Panc1 (cell line): ENCODE data around the gene FAM13C. TPM values are rescaled to one million over a fixed set of nuclear protein-coding genes. Genes with fewer than 3 reads are reported as not detected.
"Not testable (repeated sequence)": the region's sequence is repeated elsewhere in the genome, so short reads cannot be mapped to it uniquely, and the experiment has no call there.

Experiments
- ATAC-seq: fragments of 200-7000 bp; cut with Tn5 transposase; 2 replicates; pipeline ENCODE4 v1.9.1; 2020; ENCODE audit warnings: mild to moderate bottlenecking, moderate library complexity
- BruUV-seq: library from RNA; stranded (reverse); fragments of 400-500 nt; replicated peaks from 2 replicates; lab custom pipeline; 2021; lab: Mats Ljungman, UMichigan
- CTCF ChIA-PET: fragments of 300-600 bp; sonication (Branson Sonifier 250); formaldehyde crosslinking; loops from one replicate; lab custom pipeline; 2022; ENCODE audit warnings: antibody characterized with exemption; lab: Charles Lee
- POLR2A ChIA-PET: fragments of 300-600 bp; sonication (Branson Sonifier 250); formaldehyde crosslinking; loops from one replicate; lab custom pipeline; 2022; ENCODE audit warnings: antibody characterized with exemption; lab: Charles Lee
- DNase-seq: peaks from one replicate; pipeline ENCODE4 v3.0.0-alpha.2; 2010; ENCODE audit warnings: low read depth, low spot score
- H3K27ac ChIP-seq: 2 replicates; pipeline ENCODE4 v1.5.1; 2011; ENCODE audit warnings: mild to moderate bottlenecking, low read length, inconsistent platforms
- H3K27me3 ChIP-seq: fragments of 200-500 bp; sonication (Bioruptor generic); 2 replicates; pipeline ENCODE4 v1.6.0; 2014; ENCODE audit warnings: low read length, inconsistent platforms; ENCODE audit not compliant: control insufficient read depth, insufficient read depth
- H3K36me3 ChIP-seq: fragments of 200-500 bp; sonication (Bioruptor generic); 2 replicates; pipeline ENCODE4 v1.5.1; 2014; ENCODE audit warnings: inconsistent platforms, mild to moderate bottlenecking, low read length, moderate library complexity; ENCODE audit not compliant: control insufficient read depth, insufficient read depth
- H3K4me1 ChIP-seq: 2 replicates; pipeline ENCODE4 v1.5.1; 2011; ENCODE audit warnings: inconsistent platforms, mild to moderate bottlenecking, low read length, moderate library complexity; ENCODE audit not compliant: control insufficient read depth, insufficient read depth
- H3K4me3 ChIP-seq, 2 experiments: 2 replicates each; pipeline ENCODE4 v1.5.1; 2011 to 2012; ENCODE audit warnings: low read depth in 2 of 2, low read length in 2 of 2, mild to moderate bottlenecking in 2 of 2, inconsistent platforms in 1 of 2, moderate library complexity in 1 of 2
- H3K9me3 ChIP-seq: fragments of 200-500 bp; sonication (Bioruptor generic); 2 replicates; pipeline ENCODE4 v1.5.1; 2014; ENCODE audit warnings: low read depth, mild to moderate bottlenecking, inconsistent platforms, low read length, moderate library complexity; ENCODE audit not compliant: control insufficient read depth, insufficient read depth
- POLR2AphosphoS5 ChIP-seq: IDR thresholded peaks from 2 replicates; pipeline ENCODE4 v1.6.1; 2012; ENCODE audit warnings: mild to moderate bottlenecking, low read depth, low read length, moderate library complexity
- SIN3A ChIP-seq: IDR thresholded peaks from 2 replicates; pipeline ENCODE4 v1.6.1; 2012; ENCODE audit warnings: low read depth, mild to moderate bottlenecking, low read length, moderate library complexity, borderline replicate concordance; ENCODE audit not compliant: insufficient read depth
- TCF7L2 ChIP-seq: IDR thresholded peaks from 2 replicates; pipeline ENCODE4 v1.6.1; 2011; ENCODE audit warnings: mild to moderate bottlenecking, low read depth, low read length, inconsistent platforms
- in situ Hi-C: cut with HindIII; loops from 2 replicates; pipeline ENCODE4 v1.10.0; 2016; ENCODE audit warnings: low sequenced_read_pairs, low pct_unique_long_range_greater_than_20kb
- intact Hi-C: fragments of 100-400 bp; cut with micrococcal nuclease; formaldehyde crosslinking; loops from one replicate; pipeline ENCODE4 v1.10.0; 2022; ENCODE audit not compliant: unreplicated experiment
- total RNA-seq: library from RNA; stranded (reverse); gene quantifications from one replicate; pipeline ENCODE4 v1.2.1, GENCODE V29; 2021; ENCODE audit not compliant: unreplicated experiment
- TF ChIP-seq, protein P1 (sequence below): fragments of 450-650 bp; IDR thresholded peaks from 2 replicates; pipeline ENCODE4 v1.5.1; 2017; ENCODE audit warnings: mild to moderate bottlenecking
- TF ChIP-seq, protein P2 (sequence below), 2 experiments: IDR thresholded peaks; 2 replicates each; pipeline ENCODE4 v1.6.1; 2011 to 2012; ENCODE audit warnings: low read depth in 2 of 2, control low read depth in 1 of 2, low read length in 1 of 2, mild to moderate bottlenecking in 1 of 2, moderate library complexity in 1 of 2; ENCODE audit not compliant: insufficient read depth in 1 of 2

Gene FAM13C
- total RNA-seq, 1 experiment from 2014 or later: not detected

DNA sequence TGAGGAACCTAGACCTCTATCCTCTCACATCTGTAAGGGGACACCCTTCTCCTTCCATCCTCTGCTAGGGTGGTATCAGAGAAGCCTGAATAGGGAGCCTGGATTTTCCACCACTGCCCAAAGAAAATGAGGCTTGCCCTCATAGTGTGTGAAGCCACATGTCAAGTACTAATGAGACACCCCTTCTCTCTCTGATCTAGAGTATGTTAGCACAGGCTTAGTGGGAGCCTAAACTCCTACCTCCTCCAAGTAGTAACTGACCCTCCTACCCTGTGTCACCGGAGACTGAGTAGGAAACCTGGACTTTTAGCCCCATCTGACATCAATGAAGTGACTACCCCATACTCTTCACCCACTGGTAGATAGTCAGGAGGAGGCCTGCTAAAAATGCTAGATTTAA, 120.3 kb downstream of the FAM13C start:
- POLR2A ChIA-PET: no interaction called here
- in situ Hi-C loops: no loop called here

DNA sequence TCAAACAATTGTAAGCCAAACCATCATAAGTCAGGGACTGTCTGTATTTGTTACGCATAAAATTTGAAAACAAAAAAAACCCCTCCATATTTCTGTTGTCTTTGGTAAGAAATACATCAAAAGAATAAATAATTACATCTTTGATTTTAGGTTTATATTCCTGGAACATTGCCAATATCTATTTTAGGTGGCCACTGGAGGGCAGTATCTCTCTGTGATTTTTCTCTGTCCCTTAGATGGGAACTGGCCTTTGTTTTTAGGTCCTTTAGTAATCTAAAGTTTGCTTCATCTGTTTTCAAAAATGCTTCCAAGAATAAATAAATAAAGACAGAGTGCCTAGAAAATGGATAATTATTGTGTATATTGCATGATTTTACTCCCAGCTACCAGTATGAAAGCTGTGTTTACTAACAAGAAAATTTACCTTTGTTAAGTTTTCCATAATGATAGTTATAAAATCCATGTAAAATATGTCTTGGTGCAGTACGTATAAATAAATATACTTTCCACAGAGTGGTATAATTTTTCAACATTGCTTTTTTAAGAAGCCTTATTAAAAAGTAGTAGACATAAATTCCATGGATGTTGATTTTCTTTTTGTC, 121.7 kb downstream of the FAM13C start:
- Histone ChIP-seq H3K27ac (no peak overlapping the region), H3K4me3 (no peak overlapping the region), H3K36me3 (no peaks in the 10 kb centered on the region), H3K4me1 (no peaks in the 10 kb centered on the region), H3K27me3 (no peaks in the 10 kb centered on the region), H3K9me3 (no peaks in the 10 kb centered on the region)
- CTCF ChIA-PET: no interaction called here
- in situ Hi-C loops: no loop called here
- DNase-seq (no peak), ATAC-seq (no peak)
- TF ChIP-seq TCF7L2: no peak
- TF ChIP-seq, protein P1, sequence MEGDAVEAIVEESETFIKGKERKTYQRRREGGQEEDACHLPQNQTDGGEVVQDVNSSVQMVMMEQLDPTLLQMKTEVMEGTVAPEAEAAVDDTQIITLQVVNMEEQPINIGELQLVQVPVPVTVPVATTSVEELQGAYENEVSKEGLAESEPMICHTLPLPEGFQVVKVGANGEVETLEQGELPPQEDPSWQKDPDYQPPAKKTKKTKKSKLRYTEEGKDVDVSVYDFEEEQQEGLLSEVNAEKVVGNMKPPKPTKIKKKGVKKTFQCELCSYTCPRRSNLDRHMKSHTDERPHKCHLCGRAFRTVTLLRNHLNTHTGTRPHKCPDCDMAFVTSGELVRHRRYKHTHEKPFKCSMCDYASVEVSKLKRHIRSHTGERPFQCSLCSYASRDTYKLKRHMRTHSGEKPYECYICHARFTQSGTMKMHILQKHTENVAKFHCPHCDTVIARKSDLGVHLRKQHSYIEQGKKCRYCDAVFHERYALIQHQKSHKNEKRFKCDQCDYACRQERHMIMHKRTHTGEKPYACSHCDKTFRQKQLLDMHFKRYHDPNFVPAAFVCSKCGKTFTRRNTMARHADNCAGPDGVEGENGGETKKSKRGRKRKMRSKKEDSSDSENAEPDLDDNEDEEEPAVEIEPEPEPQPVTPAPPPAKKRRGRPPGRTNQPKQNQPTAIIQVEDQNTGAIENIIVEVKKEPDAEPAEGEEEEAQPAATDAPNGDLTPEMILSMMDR: peak; percentile 65; the same call in 1 of the 2 replicates
- TF ChIP-seq SIN3A: no peak
- TF ChIP-seq POLR2AphosphoS5: no peak
- TF ChIP-seq, protein P2, sequence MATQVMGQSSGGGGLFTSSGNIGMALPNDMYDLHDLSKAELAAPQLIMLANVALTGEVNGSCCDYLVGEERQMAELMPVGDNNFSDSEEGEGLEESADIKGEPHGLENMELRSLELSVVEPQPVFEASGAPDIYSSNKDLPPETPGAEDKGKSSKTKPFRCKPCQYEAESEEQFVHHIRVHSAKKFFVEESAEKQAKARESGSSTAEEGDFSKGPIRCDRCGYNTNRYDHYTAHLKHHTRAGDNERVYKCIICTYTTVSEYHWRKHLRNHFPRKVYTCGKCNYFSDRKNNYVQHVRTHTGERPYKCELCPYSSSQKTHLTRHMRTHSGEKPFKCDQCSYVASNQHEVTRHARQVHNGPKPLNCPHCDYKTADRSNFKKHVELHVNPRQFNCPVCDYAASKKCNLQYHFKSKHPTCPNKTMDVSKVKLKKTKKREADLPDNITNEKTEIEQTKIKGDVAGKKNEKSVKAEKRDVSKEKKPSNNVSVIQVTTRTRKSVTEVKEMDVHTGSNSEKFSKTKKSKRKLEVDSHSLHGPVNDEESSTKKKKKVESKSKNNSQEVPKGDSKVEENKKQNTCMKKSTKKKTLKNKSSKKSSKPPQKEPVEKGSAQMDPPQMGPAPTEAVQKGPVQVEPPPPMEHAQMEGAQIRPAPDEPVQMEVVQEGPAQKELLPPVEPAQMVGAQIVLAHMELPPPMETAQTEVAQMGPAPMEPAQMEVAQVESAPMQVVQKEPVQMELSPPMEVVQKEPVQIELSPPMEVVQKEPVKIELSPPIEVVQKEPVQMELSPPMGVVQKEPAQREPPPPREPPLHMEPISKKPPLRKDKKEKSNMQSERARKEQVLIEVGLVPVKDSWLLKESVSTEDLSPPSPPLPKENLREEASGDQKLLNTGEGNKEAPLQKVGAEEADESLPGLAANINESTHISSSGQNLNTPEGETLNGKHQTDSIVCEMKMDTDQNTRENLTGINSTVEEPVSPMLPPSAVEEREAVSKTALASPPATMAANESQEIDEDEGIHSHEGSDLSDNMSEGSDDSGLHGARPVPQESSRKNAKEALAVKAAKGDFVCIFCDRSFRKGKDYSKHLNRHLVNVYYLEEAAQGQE (IDR thresholded peaks at IDR 0.05; ENCODE audit: insufficient read depth in 1 of 2, low read depth in 2 of 2, low read length in 1 of 2): no peak
- no TSS peak for BruUV-seq
- POLR2A ChIA-PET: no interaction called here
- intact Hi-C loops: loop anchor here (1.0 to 10.0 kb wide), 2 partner anchors 382 to 784 kb away; no protein-coding TSS in a partner anchor

More for the DNA sequence above, 120.3 kb downstream of the FAM13C start:
- no peak overlapping the region for H3K27ac ChIP-seq
- intact Hi-C loops: loop anchor here (10.0 kb wide), 1 partner anchor 783 kb away; no protein-coding TSS in a partner anchor
- ATAC-seq: no peak
- CTCF ChIA-PET: no interaction called here
- no peaks in the 10 kb centered on the region for H3K36me3 ChIP-seq
- TF ChIP-seq, protein P2 (IDR thresholded peaks at IDR 0.05; ENCODE audit: insufficient read depth in 1 of 2, low read depth in 2 of 2, low read length in 1 of 2): no peak
- TF ChIP-seq TCF7L2: no peak
- TF ChIP-seq SIN3A: no peak
- no peak for TF ChIP-seq POLR2AphosphoS5
- TF ChIP-seq, protein P1: no peak
- H3K9me3 ChIP-seq: no peaks in the 10 kb centered on the region
- no peaks in the 10 kb centered on the region for H3K4me1 ChIP-seq
- H3K27me3 ChIP-seq: no peaks in the 10 kb centered on the region
- BruUV-seq: no TSS peak
- DNase-seq: no peak
- H3K4me3 ChIP-seq: no peak overlapping the region

DNA sequence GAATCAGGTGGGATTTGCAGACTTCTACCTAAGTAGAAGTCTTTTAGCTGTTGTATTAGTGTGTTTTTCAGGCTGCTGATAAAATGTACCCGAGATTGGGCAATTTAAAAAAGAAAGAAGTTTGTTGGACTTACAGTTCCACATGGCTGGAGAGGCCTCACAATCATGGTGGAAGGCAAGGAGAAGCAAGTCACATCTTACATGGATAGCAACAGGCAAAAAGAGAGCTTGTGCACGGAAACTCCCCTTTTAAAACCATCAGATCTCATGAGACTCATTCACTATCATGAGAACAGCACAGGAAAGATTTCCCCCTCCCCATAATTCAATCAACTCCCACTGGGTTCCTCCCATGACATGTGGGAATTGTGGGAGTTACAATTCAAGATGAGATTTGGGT, 123.2 kb downstream of the FAM13C start:
- H3K9me3 ChIP-seq, in situ Hi-C loops, H3K4me3 ChIP-seq, POLR2A ChIA-PET, H3K27ac ChIP-seq, H3K36me3 ChIP-seq, ATAC-seq, H3K4me1 ChIP-seq, BruUV-seq, DNase-seq, H3K27me3 ChIP-seq: not testable (repeated sequence)
- CTCF ChIA-PET: interaction anchor here (0.6 kb wide), 1 partner anchor 1509 kb away, joined by 3 read pairs; no protein-coding TSS in a partner anchor
- intact Hi-C loops: loop anchor here (5.0 kb wide), 1 partner anchor 457 kb away; no protein-coding TSS in a partner anchor
